Epithelial cell of proximal tubule (primary cell): ENCODE results near the gene ITGB5. TPM values are rescaled to one million over a fixed set of nuclear protein-coding genes. Genes with fewer than 3 reads are reported as not detected.
"Not testable (repeated sequence)": the region's sequence is repeated elsewhere in the genome, so short reads cannot be mapped to it uniquely, and the experiment has no call there.

ENCODE experiments used
- DNase-seq: peaks from one replicate; pipeline ENCODE4 v3.0.0-alpha.2; 2011; ENCODE audit warnings: low read depth
- H3K4me3 ChIP-seq: 2 replicates; pipeline ENCODE4 v1.5.1; 2011; ENCODE audit warnings: low read depth, mild to moderate bottlenecking, low read length
- total RNA-seq: library from RNA; depleted of rRNA; stranded (reverse); fragments of >200 nt; gene quantifications from 2 replicates; pipeline ENCODE4 v1.2.3, GENCODE V29; 2015
- TF ChIP-seq, protein P1 (sequence below): conservative IDR thresholded peaks from 2 replicates; pipeline ENCODE4 v1.5.1; 2012; ENCODE audit warnings: low read depth, mild to moderate bottlenecking, low read length

Gene ITGB5
- total RNA-seq, 1 donor from 2014 or later = 141 TPM

DNA sequence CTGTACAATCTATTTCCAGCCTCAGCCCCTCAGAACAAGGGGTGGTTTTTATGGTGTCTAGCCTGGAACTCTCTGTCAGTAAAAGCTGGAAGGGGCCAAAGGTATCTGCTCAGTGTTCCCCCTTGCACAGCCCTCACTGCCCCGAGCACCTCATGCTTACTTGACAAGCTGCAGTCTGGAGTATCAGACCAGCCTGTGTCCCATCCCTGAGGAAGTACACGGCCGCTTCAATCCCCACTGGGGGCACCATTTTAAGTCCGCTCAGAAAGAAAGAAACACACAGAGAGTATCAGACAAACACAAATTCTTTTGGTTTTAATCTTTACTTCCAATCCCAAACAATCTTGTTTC is 124.5 kb downstream of the ITGB5 start:
- H3K4me3 ChIP-seq = no peak overlapping the region
- no peak for DNase-seq
- TF ChIP-seq, protein P1, sequence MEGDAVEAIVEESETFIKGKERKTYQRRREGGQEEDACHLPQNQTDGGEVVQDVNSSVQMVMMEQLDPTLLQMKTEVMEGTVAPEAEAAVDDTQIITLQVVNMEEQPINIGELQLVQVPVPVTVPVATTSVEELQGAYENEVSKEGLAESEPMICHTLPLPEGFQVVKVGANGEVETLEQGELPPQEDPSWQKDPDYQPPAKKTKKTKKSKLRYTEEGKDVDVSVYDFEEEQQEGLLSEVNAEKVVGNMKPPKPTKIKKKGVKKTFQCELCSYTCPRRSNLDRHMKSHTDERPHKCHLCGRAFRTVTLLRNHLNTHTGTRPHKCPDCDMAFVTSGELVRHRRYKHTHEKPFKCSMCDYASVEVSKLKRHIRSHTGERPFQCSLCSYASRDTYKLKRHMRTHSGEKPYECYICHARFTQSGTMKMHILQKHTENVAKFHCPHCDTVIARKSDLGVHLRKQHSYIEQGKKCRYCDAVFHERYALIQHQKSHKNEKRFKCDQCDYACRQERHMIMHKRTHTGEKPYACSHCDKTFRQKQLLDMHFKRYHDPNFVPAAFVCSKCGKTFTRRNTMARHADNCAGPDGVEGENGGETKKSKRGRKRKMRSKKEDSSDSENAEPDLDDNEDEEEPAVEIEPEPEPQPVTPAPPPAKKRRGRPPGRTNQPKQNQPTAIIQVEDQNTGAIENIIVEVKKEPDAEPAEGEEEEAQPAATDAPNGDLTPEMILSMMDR = no peak

DNA sequence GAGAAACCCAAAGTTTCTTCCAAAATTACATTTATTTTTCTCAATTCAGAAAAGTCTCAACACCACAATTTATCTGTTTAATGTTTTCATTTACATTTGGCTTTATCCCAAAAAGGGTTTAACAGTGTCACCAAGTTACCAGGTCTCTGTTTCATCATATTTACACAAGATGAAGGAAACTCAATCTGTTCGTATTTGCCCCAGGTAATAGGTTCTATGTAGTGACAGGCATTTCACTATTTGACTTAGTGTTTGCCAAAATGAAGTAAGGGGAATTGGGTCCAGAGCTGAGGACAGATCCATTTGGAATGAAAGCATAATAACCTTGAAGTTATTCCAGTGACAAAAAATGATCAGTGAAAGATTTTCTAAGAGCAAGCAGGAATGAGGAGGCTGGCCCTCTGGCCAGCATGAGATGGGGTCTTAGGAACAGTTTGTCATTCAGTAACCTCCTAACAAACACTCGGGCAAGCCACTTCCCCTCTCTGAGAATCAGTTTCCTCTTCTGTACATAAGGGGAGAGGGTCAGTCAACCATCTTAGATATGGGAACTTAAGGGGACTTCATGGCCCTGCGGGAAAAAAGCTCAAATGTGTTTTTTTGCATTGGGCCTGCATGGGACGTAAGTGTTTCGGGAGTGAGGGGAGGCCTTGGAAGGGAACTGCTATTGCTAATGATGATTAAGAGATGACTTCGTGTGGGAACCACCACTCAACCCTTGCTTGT is 125.1 kb downstream of the ITGB5 start:
- no peak for DNase-seq
- no peak overlapping the region for H3K4me3 ChIP-seq
- TF ChIP-seq, protein P1 = no peak

DNA sequence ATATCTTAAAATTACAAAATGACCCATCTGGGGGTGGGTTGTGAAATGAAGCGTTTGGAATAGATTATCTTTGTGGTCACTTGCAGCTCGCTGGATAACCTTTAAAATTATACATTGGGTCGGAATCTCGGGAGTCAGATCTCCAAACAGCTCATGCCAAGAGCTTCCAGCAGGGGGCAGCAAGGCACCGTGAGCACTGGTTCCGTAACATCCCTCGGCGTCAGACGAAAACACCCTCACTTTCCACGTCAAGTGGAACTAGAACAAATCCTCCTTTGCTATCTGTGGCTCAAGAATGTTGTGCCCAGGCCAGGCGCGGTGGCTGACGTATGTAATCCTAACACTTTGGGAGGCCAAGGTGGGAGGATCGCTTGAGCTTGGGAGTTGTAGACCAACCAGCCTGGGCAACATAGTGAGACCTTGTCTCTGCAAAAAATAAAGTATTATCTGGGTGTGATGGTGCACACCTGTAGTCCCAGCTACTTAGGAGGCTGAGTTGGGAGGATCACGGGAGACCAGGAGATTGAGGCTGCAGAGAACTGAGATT is 125.8 kb downstream of the ITGB5 start:
- TF ChIP-seq, protein P1 = peak; percentile 99
- no peak overlapping the region for H3K4me3 ChIP-seq
- DNase-seq = no peak

DNA sequence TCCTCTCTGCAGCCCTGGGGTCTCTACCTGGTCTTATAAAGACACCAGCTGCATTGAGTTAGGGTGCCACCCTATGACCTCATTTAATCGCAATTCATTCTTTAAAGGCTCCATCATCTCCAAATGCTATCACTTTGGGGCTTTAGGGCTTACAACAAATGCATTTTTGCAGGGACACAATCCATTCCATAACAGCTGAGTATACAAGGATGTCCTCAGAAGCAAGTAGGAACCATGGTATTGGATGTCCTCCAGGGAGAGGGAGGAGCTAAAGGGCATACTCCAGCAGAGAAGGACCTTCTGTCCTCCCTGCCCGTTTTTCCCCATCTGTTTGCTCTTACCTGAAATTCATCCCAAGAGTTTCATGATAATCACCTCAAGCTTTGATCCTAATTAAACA is 126.6 kb downstream of the ITGB5 start:
- DNase-seq = no peak
- TF ChIP-seq, protein P1 = no peak
- no peak overlapping the region for H3K4me3 ChIP-seq

DNA sequence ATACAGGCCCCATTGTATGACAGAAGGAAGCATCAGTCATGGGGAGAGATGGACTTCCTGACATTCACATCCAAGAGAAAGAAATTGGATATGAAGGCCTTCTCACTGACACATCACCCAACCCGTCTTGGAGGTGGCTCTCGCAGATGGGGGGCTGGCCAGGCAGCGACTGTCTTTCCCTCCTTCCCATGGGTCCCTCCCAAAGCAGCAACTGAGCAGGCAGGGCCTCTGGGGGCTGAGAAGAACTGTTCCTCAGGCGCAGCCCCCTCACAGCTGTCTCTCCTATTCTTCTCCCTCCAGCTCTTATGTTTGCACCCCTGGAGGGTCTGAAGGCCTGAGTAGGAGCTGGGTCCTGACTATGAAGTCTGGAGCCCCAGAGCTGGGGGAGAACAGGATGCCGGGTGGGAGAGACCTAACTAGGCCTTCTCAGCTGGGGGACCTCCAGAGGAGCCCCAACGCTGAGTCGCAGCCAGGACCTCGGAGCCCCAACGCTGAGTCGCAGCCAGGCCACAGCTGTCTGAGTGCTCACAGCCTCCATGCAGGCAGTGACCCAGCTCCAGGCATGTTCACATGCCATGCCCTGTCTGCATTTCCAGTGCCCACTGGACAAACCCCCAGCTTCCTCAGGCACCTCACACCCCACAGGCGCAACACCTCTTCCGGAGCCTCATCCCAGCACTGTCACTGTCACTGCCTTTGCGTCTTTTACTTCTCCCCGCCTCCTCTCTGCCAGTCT is 127.3 kb downstream of the ITGB5 start:
- TF ChIP-seq, protein P1 = no peak
- no peak for DNase-seq
- H3K4me3 ChIP-seq = no peak overlapping the region

DNA sequence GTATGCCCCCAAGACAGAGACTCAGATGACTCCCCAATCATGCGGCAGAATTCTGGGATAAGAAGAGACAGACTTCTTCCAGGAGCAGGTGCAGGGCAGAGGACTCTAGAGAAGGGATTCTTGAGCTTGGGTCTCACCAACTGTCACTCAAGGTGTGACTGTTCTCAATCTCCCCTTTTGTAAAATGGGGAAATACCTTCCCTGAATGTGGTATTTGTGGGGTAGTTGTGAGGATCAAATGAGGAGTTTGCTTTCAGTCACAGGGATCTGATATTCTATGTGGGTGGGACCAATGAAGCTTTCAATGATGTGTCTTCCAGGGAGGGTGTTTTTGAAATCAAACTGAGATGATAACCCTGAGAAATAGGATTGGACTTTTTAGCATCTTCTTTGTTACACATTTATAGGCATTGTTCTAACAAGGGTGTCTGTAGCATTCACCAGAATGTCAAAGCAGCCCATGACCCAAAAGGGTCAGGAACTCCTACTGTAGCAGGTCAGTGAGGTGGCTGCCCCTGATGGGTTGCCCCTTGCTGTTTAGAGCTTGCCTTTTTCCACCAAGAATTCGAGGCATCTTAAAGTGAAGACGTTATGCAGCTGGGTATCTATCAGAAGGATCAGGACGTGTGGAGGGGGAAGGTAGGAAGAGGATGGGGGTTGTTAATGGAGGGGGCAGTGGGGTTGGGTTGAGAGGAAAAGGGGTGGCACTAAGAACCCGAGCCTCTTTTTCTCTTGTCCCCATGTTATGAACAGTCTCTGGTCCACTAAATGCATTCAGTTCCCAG is 128.1 kb downstream of the ITGB5 start:
- TF ChIP-seq, protein P1 = no peak
- DNase-seq = no peak
- no peak overlapping the region for H3K4me3 ChIP-seq

DNA sequence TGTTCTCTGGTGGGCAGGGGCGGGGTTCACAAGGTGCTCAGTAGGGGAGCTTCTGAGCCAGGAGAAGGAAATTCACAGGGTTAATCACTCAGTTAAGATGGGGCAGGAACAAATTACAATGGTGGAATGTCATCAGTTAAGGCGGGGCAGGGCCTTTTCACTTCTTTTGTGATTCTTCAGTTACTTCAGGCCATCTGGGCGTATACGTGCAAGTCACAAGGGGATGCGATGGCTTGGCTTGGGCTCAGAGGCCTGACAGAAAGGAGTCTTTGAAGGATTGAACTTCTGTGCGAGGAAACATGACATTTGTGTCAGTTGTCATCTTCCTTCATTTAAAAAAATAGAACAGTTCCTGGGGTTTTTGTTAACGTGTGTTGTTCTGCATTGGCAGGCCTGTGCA is 129.2 kb downstream of the ITGB5 start:
- H3K4me3 ChIP-seq, DNase-seq: not testable (repeated sequence)
